BLaER1 (cell line): ENCODE data around the gene DACT2.
"Not testable (repeated sequence)": the region's sequence is repeated elsewhere in the genome, so short reads cannot be mapped to it uniquely, and the experiment has no call there.

Experiments
- H3K27ac ChIP-seq: shearing (Covaris generic); formaldehyde crosslinking; 2 replicates; pipeline ENCODE4 v1.8.1; 2022
- H3K27me3 ChIP-seq: shearing (Covaris generic); formaldehyde crosslinking; 2 replicates; pipeline ENCODE4 v1.8.1; 2022
- H3K36me3 ChIP-seq: shearing (Covaris generic); formaldehyde crosslinking; 2 replicates; pipeline ENCODE4 v1.8.1; 2022
- H3K4me1 ChIP-seq: shearing (Covaris generic); formaldehyde crosslinking; 2 replicates; pipeline ENCODE4 v1.8.1; 2022
- H3K4me2 ChIP-seq: shearing (Covaris generic); formaldehyde crosslinking; 2 replicates; pipeline ENCODE4 v1.8.1; 2022
- H3K4me3 ChIP-seq: shearing (Covaris generic); formaldehyde crosslinking; 2 replicates; pipeline ENCODE4 v1.8.1; 2022
- H3K9ac ChIP-seq: shearing (Covaris generic); formaldehyde crosslinking; 2 replicates; pipeline ENCODE4 v1.8.1; 2022
- H3K9me3 ChIP-seq: shearing (Covaris generic); formaldehyde crosslinking; 2 replicates; pipeline ENCODE4 v1.8.1; 2022
- H4K20me1 ChIP-seq: shearing (Covaris generic); formaldehyde crosslinking; 2 replicates; pipeline ENCODE4 v1.8.1; 2022
- Cebpa-rat ChIP-seq: shearing (Covaris generic); IDR thresholded peaks from 2 replicates; pipeline ENCODE4 v1.8.1; 2022

Gene DACT2

GRCh38 chr6:168293636-168294530, 25.7 kb downstream of the DACT2 start:
- Histone ChIP-seq H3K36me3 (no peaks in the 10 kb centered on the region), H3K4me2 (peak overlapping the region; percentile 4; the same call in 1 of the 2 replicates), H4K20me1 (no peaks in the 10 kb centered on the region), H3K27ac (no peak overlapping the region), H3K9ac (no peak overlapping the region), H3K4me3 (no peak overlapping the region), H3K27me3 (no peaks in the 10 kb centered on the region), H3K9me3 (no peaks in the 10 kb centered on the region), H3K4me1 (peaks cover 8% of the 10 kb centered on the region)
- no peak for TF ChIP-seq Cebpa-rat

- H3K9me3 ChIP-seq = no peaks in the 10 kb centered on the region
- no peak for TF ChIP-seq Cebpa-rat
- H3K27ac ChIP-seq = no peak overlapping the region
- no peaks in the 10 kb centered on the region for H4K20me1 ChIP-seq
- H3K4me2 ChIP-seq = no peak overlapping the region
- no peak overlapping the region for H3K4me3 ChIP-seq
- no peaks in the 10 kb centered on the region for H3K27me3 ChIP-seq
- no peaks in the 10 kb centered on the region for H3K36me3 ChIP-seq
- H3K4me1 ChIP-seq = peaks cover 8% of the 10 kb centered on the region
- H3K9ac ChIP-seq = no peak overlapping the region
These were observed 26.8 kb downstream of the DACT2 start for GRCh38 chr6:168292826-168293225.

GRCh38 chr6:168291450-168291849, 28.1 kb downstream of the DACT2 start:
- no peak for TF ChIP-seq Cebpa-rat
- Histone ChIP-seq H3K27ac (no peak overlapping the region), H3K4me1 (peaks cover 8% of the 10 kb centered on the region), H3K4me2 (peak overlapping the region; percentile 45), H3K36me3 (no peaks in the 10 kb centered on the region), H3K9me3 (no peaks in the 10 kb centered on the region), H4K20me1 (no peaks in the 10 kb centered on the region), H3K27me3 (no peaks in the 10 kb centered on the region), H3K9ac (no peak overlapping the region), H3K4me3 (no peak overlapping the region)

GRCh38 chr6:168290095-168290494, 29.5 kb downstream of the DACT2 start:
- peaks cover 8% of the 10 kb centered on the region for H3K4me1 ChIP-seq
- H3K27ac ChIP-seq = no peak overlapping the region
- no peaks in the 10 kb centered on the region for H3K9me3 ChIP-seq
- no peaks in the 10 kb centered on the region for H4K20me1 ChIP-seq
- no peak for TF ChIP-seq Cebpa-rat
- no peak overlapping the region for H3K4me2 ChIP-seq
- H3K27me3 ChIP-seq = no peaks in the 10 kb centered on the region
- H3K4me3 ChIP-seq = no peak overlapping the region
- H3K9ac ChIP-seq = no peak overlapping the region
- H3K36me3 ChIP-seq = no peaks in the 10 kb centered on the region

- TF ChIP-seq Cebpa-rat = no peak
- Histone ChIP-seq H3K36me3 (no peaks in the 10 kb centered on the region), H3K4me1 (peaks cover 8% of the 10 kb centered on the region), H3K27ac (no peak overlapping the region), H3K27me3 (no peaks in the 10 kb centered on the region), H4K20me1 (no peaks in the 10 kb centered on the region), H3K9ac (no peak overlapping the region), H3K4me2 (no peak overlapping the region), H3K4me3 (no peak overlapping the region), H3K9me3 (no peaks in the 10 kb centered on the region)
These were observed 30.0 kb downstream of the DACT2 start for GRCh38 chr6:168289571-168289962.

GRCh38 chr6:168288781-168289570, 30.6 kb downstream of the DACT2 start:
- Histone ChIP-seq H3K4me3 (no peak overlapping the region), H3K36me3 (no peaks in the 10 kb centered on the region), H3K27ac (no peak overlapping the region), H3K9ac (no peak overlapping the region), H3K4me1 (peaks cover 8% of the 10 kb centered on the region), H4K20me1 (no peaks in the 10 kb centered on the region), H3K27me3 (no peaks in the 10 kb centered on the region), H3K9me3 (no peaks in the 10 kb centered on the region), H3K4me2 (no peak overlapping the region)
- TF ChIP-seq Cebpa-rat = no peak

- not testable (repeated sequence) for H3K27me3 ChIP-seq, H3K4me2 ChIP-seq, H3K9ac ChIP-seq, H3K9me3 ChIP-seq, H3K4me3 ChIP-seq, H3K27ac ChIP-seq, H3K36me3 ChIP-seq, H4K20me1 ChIP-seq, H3K4me1 ChIP-seq
These were observed 32.1 kb downstream of the DACT2 start for GRCh38 chr6:168287460-168287859.

- H3K36me3 ChIP-seq, H3K4me2 ChIP-seq, H3K9me3 ChIP-seq, H3K27ac ChIP-seq, H3K9ac ChIP-seq, H3K27me3 ChIP-seq, H3K4me3 ChIP-seq, H4K20me1 ChIP-seq, H3K4me1 ChIP-seq: not testable (repeated sequence)
These were observed 32.7 kb downstream of the DACT2 start for GRCh38 chr6:168286771-168287446.

GRCh38 chr6:168286116-168286515, 33.5 kb downstream of the DACT2 start:
- Histone ChIP-seq H3K27ac (no peak overlapping the region), H3K36me3 (no peaks in the 10 kb centered on the region), H3K27me3 (no peaks in the 10 kb centered on the region), H3K9ac (no peak overlapping the region), H3K9me3 (no peaks in the 10 kb centered on the region), H3K4me2 (no peak overlapping the region), H3K4me1 (no peaks in the 10 kb centered on the region), H3K4me3 (no peak overlapping the region), H4K20me1 (no peaks in the 10 kb centered on the region)
- TF ChIP-seq Cebpa-rat = no peak

GRCh38 chr6:168285456-168285855, 34.1 kb downstream of the DACT2 start:
- H3K27ac ChIP-seq = no peak overlapping the region
- no peaks in the 10 kb centered on the region for H4K20me1 ChIP-seq
- H3K4me1 ChIP-seq = peaks cover 6% of the 10 kb centered on the region
- no peak overlapping the region for H3K4me3 ChIP-seq
- no peak for TF ChIP-seq Cebpa-rat
- no peak overlapping the region for H3K9ac ChIP-seq
- H3K36me3 ChIP-seq = no peaks in the 10 kb centered on the region
- no peaks in the 10 kb centered on the region for H3K9me3 ChIP-seq
- no peaks in the 10 kb centered on the region for H3K27me3 ChIP-seq
- no peak overlapping the region for H3K4me2 ChIP-seq
